ENCODE results near the gene JPH3.
A peak's percentile ranks its signal among the peaks of the same experiment; 100 is the strongest.

GRCh38 chr16:87706278-87707000, 104.1 kb downstream of the JPH3 start:
- TF ChIP-seq, protein P1, sequence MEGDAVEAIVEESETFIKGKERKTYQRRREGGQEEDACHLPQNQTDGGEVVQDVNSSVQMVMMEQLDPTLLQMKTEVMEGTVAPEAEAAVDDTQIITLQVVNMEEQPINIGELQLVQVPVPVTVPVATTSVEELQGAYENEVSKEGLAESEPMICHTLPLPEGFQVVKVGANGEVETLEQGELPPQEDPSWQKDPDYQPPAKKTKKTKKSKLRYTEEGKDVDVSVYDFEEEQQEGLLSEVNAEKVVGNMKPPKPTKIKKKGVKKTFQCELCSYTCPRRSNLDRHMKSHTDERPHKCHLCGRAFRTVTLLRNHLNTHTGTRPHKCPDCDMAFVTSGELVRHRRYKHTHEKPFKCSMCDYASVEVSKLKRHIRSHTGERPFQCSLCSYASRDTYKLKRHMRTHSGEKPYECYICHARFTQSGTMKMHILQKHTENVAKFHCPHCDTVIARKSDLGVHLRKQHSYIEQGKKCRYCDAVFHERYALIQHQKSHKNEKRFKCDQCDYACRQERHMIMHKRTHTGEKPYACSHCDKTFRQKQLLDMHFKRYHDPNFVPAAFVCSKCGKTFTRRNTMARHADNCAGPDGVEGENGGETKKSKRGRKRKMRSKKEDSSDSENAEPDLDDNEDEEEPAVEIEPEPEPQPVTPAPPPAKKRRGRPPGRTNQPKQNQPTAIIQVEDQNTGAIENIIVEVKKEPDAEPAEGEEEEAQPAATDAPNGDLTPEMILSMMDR (IDR thresholded peaks at IDR 0.05 in 2 of 3, conservative IDR thresholded peaks at IDR 0.05 in 1 of 3; ENCODE audit: control insufficient read depth in 2 of 3, extremely low read depth in 1 of 3, insufficient read depth in 1 of 3, low read depth in 3 of 3, low read length in 3 of 3) = no peak
- no peak for TF ChIP-seq CHD2 (IDR thresholded peaks at IDR 0.05; ENCODE audit: borderline replicate concordance, low read depth, low read length)
- no peak for TF ChIP-seq EP300 (IDR thresholded peaks at IDR 0.05; ENCODE audit: borderline replicate concordance in 1 of 2, control insufficient read depth in 1 of 2, low read depth in 2 of 2, low read length in 2 of 2)
- TF ChIP-seq USF2 (IDR thresholded peaks at IDR 0.05; ENCODE audit: borderline replicate concordance, low read depth, low read length) = no peak
- no peak for TF ChIP-seq NRF1 (conservative IDR thresholded peaks at IDR 0.05; ENCODE audit: low read depth, low read length)
- no peak for TF ChIP-seq GABPA (IDR thresholded peaks at IDR 0.05; ENCODE audit: low read depth)
- peak; percentile 19 for TF ChIP-seq POLR2A (IDR thresholded peaks at IDR 0.05; ENCODE audit: low read depth, low read length)

Measured in GM12878 (cell line).